Measurements from ENCODE around the gene KCNJ9. TPM values are rescaled to one million over a fixed set of nuclear protein-coding genes. Genes with fewer than 3 reads are reported as not detected.

Gene KCNJ9
- total and polyA plus RNA-seq, 2 of the 13 experiments (the other 11 are each of a cell fraction or from before 2014, with no cell fraction given): not detected

DNA sequence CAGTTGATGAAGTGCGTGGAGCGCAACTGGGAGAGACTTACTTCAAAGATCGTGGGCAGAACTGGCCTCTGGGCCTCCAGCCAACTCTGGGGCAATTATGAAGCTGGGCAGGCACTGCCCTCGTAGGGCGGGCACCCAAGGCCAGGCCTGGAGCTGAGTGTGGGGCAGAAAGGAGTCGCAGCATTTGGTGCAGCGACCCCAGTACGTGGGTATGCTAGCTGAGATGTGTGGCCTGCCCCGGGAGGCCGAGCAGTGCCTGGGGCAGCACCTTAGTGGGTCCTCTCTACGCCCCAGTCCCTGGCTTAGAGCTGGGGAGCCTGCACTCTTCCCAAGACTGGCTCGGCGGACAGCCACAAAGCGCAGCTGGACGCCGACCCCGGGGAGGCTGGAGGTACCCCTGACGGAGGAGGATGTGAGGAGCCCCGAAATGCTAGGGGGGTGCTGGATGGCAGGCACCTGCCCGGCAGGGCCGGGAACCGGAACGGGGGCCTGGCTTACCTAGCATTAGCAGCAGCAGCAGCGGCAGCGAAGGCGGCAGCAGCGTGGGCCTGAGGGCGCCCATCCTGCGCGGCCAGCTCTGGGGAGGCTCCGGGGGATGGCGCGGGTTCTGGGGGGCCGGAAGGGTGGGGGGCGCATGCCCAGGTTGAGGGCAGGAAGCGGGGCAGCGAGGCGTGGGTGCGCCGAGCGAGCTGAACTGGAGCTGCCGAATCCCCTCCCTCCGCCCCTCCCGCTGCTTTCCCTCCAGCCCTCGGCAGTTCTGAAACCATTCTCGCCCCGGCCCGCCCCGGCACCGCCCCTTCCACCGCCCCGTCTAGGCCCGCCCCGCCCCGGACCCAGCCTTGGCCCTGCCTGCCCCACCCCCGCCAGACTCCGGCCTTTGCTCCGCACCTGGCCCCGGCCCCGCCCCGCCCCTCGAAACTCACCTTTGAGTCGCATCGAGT lies 16.8 kb downstream of the KCNJ9 start, which contains the start of gene IGSF8 (continued):
- TF ChIP-seq DZIP1 (CRISPR knock-in tag; IDR thresholded peaks at IDR 0.05) (no peak), PHF8 (CRISPR knock-in tag; IDR thresholded peaks at IDR 0.05) (peak; percentile 40), ZNF33A (CRISPR knock-in tag; IDR thresholded peaks at IDR 0.05; ENCODE audit: borderline replicate concordance) (0 out of 2 replicates have a peak, but pooled peaks have one; percentile 35), RARG (CRISPR knock-in tag; IDR thresholded peaks at IDR 0.05; ENCODE audit: low read depth) (no peak), ZNF17 (CRISPR knock-in tag; IDR thresholded peaks at IDR 0.05) (no peak), ZFP36L1 (CRISPR knock-in tag; IDR thresholded peaks at IDR 0.05) (no peak), FOXP4 (CRISPR knock-in tag; IDR thresholded peaks at IDR 0.05) (no peak), DNMT3B (CRISPR knock-in tag; conservative IDR thresholded peaks at IDR 0.05) (no peak), YEATS4 (CRISPR knock-in tag; IDR thresholded peaks at IDR 0.05; ENCODE audit: borderline replicate concordance) (0 out of 2 replicates have a peak, but pooled peaks have one; percentile 34), FOXK2 (IDR thresholded peaks at IDR 0.05) (no peak), GLMP (CRISPR knock-in tag; IDR thresholded peaks at IDR 0.05; ENCODE audit: borderline replicate concordance) (no peak), HMG20B (CRISPR knock-in tag; conservative IDR thresholded peaks at IDR 0.05) (no peak)
- TF ChIP-seq, protein P1, sequence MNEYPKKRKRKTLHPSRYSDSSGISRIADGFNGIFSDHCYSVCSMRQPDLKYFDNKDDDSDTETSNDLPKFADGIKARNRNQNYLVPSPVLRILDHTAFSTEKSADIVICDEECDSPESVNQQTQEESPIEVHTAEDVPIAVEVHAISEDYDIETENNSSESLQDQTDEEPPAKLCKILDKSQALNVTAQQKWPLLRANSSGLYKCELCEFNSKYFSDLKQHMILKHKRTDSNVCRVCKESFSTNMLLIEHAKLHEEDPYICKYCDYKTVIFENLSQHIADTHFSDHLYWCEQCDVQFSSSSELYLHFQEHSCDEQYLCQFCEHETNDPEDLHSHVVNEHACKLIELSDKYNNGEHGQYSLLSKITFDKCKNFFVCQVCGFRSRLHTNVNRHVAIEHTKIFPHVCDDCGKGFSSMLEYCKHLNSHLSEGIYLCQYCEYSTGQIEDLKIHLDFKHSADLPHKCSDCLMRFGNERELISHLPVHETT (CRISPR knock-in tag; conservative IDR thresholded peaks at IDR 0.05): no peak
- TF ChIP-seq, protein P2, sequence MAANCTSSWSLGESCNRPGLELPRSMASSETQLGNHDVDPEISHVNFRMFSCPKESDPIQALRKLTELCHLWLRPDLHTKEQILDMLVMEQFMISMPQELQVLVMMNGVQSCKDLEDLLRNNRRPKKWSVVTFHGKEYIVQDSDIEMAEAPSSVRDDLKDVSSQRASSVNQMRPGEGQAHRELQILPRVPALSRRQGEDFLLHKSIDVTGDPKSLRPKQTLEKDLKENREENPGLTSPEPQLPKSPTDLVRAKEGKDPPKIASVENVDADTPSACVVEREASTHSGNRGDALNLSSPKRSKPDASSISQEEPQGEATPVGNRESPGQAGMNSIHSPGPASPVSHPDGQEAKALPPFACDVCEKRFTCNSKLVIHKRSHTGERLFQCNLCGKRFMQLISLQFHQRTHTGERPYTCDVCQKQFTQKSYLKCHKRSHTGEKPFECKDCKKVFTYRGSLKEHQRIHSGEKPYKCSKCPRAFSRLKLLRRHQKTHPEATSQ (CRISPR knock-in tag; IDR thresholded peaks at IDR 0.05; ENCODE audit: borderline replicate concordance): no peak
